GM15510 (cell line): ENCODE data around the gene RND1.

Experiments
- POLR2A ChIP-seq: IDR thresholded peaks from 3 replicates; pipeline ENCODE4 v1.6.1; 2011; ENCODE audit warnings: borderline replicate concordance; ENCODE audit not compliant: insufficient read length; ENCODE audit errors: extremely low read depth

The RND1 gene

DNA sequence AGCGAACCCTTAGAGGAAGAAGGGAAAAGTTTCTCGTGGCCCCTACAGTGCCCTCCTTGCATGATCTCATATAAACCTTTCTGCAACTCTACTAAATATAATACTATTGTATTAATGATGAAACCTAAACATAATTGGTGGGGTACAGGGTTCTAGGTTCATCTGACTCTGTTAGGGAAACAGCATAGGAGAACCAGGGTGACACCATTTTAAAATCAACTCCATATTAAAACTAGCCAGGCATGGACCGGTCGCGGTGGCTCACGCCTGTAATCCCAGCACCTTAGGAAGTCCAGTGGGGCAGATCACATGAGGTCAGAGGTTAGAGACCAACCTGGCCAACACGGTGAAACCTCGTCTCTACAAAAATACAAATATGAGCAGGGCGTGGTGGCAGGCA, 15.0 kb upstream of the RND1 start:
- no peak for TF ChIP-seq POLR2A

DNA sequence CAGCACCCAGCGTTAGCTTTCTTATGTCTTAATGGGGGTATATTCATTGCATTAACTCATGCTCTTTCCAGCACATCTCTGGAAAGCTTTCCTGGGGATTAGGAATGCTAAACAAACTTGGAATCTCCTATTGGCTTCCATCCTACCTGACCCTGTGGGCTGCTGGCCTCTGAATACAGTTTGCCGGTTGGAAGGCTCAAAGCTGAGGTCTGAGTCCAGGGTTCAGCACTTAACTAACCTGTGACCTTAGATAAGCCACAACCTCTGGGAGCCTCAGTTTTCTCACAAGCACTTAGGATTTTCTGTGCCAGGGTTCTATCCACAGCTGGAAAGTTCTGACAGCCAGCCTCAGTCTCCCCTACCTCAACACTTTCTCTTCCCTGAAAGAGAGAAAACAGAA, 12.9 kb upstream of the RND1 start:
- TF ChIP-seq POLR2A, result no peak

- TF ChIP-seq POLR2A, result no peak
Measured at GRCh38 chr12:48875944-48876515, 10.4 kb upstream of the RND1 start.

GRCh38 chr12:48873096-48873495, 7.4 kb upstream of the RND1 start:
- no peak for TF ChIP-seq POLR2A

- TF ChIP-seq POLR2A, result no peak
Measured at GRCh38 chr12:48869191-48869590, 3.5 kb upstream of the RND1 start.

- TF ChIP-seq POLR2A, result no peak
Measured at GRCh38 chr12:48868451-48868850, 2.8 kb upstream of the RND1 start.

GRCh38 chr12:48866052-48866711, 512 bp upstream of the RND1 start:
- TF ChIP-seq POLR2A, result no peak

GRCh38 chr12:48863291-48863690, 2.4 kb downstream of the RND1 start:
- no peak for TF ChIP-seq POLR2A

DNA sequence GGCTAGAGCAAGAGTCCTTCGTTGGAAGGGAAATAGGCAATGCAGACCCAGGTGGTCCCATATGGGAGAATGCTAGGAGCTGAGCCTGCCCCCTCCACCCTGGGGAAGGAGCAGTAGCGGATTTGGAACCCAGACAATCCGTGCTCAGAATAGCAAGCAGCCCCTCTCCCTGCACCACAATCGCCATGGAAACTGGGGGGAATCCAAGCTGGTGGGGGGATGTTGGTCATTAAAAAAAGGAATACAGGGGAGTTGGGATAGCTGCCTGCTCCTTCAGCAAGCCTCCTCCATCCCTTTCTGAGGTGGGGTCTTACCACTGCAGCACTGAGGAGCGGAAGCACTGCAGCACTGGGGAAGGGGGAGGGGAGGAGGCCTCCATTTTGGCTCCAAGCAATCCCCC, 2.9 kb downstream of the RND1 start:
- TF ChIP-seq POLR2A, result no peak

DNA sequence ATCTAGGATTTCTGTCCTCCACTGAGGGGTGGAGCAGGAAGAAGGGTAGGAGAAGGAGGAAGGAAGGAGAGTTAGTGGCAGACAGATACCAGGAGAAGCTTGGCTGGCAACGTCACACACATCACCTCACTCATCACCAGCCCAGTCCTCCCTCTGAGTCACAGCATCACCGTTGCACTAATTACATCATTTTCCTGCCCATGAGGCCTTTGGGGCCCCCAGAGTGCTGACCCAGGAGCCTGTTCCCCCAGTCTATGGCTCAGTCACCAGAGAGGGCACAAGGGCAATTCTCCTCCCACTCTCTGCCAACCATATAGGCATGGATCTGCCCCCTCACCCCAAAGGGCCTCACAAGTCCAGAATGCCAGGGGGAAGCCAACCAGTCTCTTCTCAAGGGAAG, 4.6 kb downstream of the RND1 start:
- no peak for TF ChIP-seq POLR2A

DNA sequence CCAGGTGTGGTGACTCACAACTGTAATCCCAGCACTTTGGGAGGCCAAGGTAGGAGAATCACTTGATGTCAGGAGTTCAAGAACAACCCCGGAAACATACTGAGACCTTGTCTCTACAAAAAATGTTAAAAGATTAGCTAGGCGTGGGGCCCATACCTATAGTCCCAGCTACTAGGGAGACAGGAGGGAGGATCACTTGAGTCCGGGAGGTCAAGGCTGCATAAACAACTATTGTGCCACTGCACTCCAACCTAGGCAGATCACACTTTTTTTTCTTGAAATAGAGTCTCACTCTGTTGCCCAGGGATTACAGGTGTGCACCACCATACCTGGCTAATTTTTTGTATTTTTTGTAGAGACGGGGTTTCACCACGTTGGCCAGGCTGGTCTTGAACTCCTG, 6.1 kb downstream of the RND1 start:
- TF ChIP-seq POLR2A, result no peak

GRCh38 chr12:48858043-48858442, 7.6 kb downstream of the RND1 start:
- TF ChIP-seq POLR2A, result no peak

- TF ChIP-seq POLR2A, result no peak
Measured at GRCh38 chr12:48857278-48857994, 8.2 kb downstream of the RND1 start.

DNA sequence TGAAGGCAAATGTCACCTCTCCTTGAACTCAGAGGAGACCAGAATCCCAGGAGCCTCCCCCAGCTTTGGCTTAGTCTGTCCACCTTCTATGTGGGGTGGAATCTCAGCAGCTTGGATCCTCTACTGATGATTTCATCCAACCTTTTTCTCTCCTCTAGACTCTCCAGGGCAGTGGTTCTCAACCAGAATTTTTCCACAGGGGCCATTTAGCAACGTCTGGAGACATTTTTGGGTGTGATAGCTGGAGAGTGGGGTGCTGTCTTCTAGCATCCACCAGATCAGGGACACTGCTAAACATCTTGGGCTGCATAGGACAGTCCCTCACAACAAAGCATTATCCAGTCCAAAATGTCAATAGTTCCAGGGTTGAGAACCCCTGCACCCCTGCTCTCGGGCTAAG, 9.3 kb downstream of the RND1 start:
- no peak for TF ChIP-seq POLR2A

GRCh38 chr12:48854488-48854887, 11.2 kb downstream of the RND1 start:
- TF ChIP-seq POLR2A, result no peak
